ENCODE results near the gene MYL3.

DNA sequence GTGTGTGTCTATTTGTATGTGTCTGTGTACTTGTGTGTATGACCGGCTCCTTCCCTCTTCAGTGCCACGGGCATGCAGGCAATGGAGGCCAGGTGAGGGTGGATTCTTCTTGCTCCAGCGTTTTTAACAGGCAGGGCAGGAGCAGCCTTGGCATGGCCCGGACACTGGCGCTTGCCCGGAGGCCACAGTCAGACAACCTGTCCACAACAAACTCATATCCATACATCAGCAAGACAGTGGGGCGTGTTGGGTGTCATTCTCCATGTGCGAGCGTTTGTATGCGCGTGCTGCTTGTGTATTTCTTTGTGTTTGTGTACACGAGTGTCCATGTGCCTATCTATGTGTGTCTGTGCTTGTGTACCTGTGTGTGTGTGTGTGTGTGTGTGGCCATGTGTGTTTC, 44.0 kb upstream of the MYL3 start:
- TF ChIP-seq, protein P1, sequence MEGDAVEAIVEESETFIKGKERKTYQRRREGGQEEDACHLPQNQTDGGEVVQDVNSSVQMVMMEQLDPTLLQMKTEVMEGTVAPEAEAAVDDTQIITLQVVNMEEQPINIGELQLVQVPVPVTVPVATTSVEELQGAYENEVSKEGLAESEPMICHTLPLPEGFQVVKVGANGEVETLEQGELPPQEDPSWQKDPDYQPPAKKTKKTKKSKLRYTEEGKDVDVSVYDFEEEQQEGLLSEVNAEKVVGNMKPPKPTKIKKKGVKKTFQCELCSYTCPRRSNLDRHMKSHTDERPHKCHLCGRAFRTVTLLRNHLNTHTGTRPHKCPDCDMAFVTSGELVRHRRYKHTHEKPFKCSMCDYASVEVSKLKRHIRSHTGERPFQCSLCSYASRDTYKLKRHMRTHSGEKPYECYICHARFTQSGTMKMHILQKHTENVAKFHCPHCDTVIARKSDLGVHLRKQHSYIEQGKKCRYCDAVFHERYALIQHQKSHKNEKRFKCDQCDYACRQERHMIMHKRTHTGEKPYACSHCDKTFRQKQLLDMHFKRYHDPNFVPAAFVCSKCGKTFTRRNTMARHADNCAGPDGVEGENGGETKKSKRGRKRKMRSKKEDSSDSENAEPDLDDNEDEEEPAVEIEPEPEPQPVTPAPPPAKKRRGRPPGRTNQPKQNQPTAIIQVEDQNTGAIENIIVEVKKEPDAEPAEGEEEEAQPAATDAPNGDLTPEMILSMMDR (IDR thresholded peaks at IDR 0.05) = no peak
- no peak for TF ChIP-seq POLR2AphosphoS5 (IDR thresholded peaks at IDR 0.05)
- no peak for TF ChIP-seq POLR2A (IDR thresholded peaks at IDR 0.05)

All from breast epithelium (tissue), 3 donors.